Thyroid gland (tissue), 4 donors: ENCODE results near the gene NPHP4. TPM values are rescaled to one million over a fixed set of nuclear protein-coding genes. Genes with fewer than 3 reads are reported as not detected.

ENCODE experiments used
- DNase-seq, 2 donors: peaks; one replicate each; pipeline ENCODE4 v3.0.0-alpha.2; 2019
- H3K27ac ChIP-seq, 3 donors: fragments of 200-600 bp; sonication (generic); 1 replicate in 2 of 3; 2 replicates in 1 of 3; pipeline ENCODE4 v1.5.1; 2016 to 2019; ENCODE audit warnings: mild to moderate bottlenecking in 1 of 3, moderate library complexity in 1 of 3
- H3K27me3 ChIP-seq: fragments of 200-600 bp; sonication (generic); one replicate; pipeline ENCODE4 v1.5.1; 2019
- H3K36me3 ChIP-seq, 2 donors: fragments of 200-600 bp; sonication (generic); one replicate each; pipeline ENCODE4 v1.5.1; 2016 to 2019
- H3K4me1 ChIP-seq, 2 donors: fragments of 200-600 bp; sonication (generic); one replicate each; pipeline ENCODE4 v1.5.1; 2017 to 2019
- H3K4me3 ChIP-seq, 3 donors: fragments of 200-600 bp; sonication (generic); replicated peaks in 1 of 3; 1 replicate in 2 of 3; 2 replicates in 1 of 3; pipeline ENCODE4 v1.5.1; 2016; ENCODE audit warnings: mild to moderate bottlenecking in 1 of 3
- H3K9me3 ChIP-seq: fragments of 200-600 bp; sonication (generic); one replicate; pipeline ENCODE4 v1.5.1; 2017
- POLR2A ChIP-seq, 2 donors: fragments of 450-650 bp; IDR thresholded peaks; one replicate each; pipeline ENCODE4 v1.6.1; 2017; ENCODE audit warnings: antibody characterized with exemption in 2 of 2, mild to moderate bottlenecking in 2 of 2, moderate library complexity in 1 of 2
- WGBS, 2 donors: methylation state at CpG; one replicate each; pipeline ENCODE4 v1.1.5; 2017; 5-methylcytosine and 5-hydroxymethylcytosine counted together
- intact Hi-C: fragments of 100-400 bp; cut with DNase I; formaldehyde crosslinking; loops from one replicate; pipeline ENCODE4 v1.15.1; 2023
- total RNA-seq, 4 donors: library from RNA; depleted of rRNA; stranded (reverse); fragments of >200 nt; gene quantifications; one replicate each; pipeline ENCODE4 v1.2.3, GENCODE V29; 2016
- TF ChIP-seq, protein P1 (sequence below), 6 experiments: fragments of 200-600 bp in 3 of 6; fragments of 450-650 bp in 3 of 6; sonication (generic) in 3 of 6; IDR thresholded peaks; one replicate each; pipeline ENCODE4 v1.5.1; 2016 to 2019; ENCODE audit warnings: antibody characterized with exemption in 6 of 6, mild to moderate bottlenecking in 2 of 6, inconsistent platforms in 1 of 6, moderate library complexity in 1 of 6

NPHP4 gene
- total RNA-seq, 4 donors from 2014 or later: 24.3 to 48.3 (median 30.4) TPM

DNA sequence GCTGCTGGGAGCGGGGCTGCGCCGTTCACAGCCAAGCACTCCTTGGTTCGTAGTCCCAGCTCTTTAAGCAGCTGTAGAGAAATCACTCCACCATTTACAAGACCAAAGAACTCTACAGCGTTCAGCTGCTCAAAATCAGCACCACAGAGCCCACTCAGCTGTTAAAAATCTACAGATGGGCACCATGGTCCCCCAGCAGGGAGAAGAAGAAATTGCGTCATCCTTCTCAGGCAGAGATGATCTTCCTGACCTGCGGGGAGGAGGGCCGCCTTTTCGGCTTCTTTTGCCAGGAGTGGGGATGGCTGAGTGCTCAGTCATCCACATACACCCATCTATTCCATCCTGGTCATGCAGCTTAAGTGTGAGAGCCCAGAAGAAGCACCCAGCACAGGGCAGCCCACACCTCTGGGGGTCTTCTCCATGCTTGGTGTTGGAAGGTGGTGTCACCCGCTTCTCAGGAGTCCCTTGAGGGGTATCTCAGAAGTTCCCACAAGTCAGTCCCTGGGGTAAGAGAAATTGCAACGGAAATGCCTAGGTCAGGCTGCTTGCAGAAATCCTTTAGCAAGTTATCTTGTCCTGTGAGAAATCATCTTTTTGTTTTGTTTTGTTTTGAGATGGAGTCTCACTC lies 163.8 kb downstream of the NPHP4 start:
- intact Hi-C loops: no loop called here
- H3K27me3 ChIP-seq: no peaks in the 10 kb centered on the region
- WGBS, 2 donors: 38 to 47% methylated on average over 9 to 11 of the region's 11 CpGs
- peaks cover 11 to 13% of the 10 kb centered on the region in 2 donors for H3K4me1 ChIP-seq
- no peak overlapping the region for H3K4me3 ChIP-seq
- no peaks in the 10 kb centered on the region for H3K9me3 ChIP-seq
- H3K36me3 ChIP-seq: no peaks in the 10 kb centered on the region
- no peak overlapping the region for H3K27ac ChIP-seq
- TF ChIP-seq POLR2A (IDR thresholded peaks at IDR 0.05): no peak
- TF ChIP-seq, protein P1, sequence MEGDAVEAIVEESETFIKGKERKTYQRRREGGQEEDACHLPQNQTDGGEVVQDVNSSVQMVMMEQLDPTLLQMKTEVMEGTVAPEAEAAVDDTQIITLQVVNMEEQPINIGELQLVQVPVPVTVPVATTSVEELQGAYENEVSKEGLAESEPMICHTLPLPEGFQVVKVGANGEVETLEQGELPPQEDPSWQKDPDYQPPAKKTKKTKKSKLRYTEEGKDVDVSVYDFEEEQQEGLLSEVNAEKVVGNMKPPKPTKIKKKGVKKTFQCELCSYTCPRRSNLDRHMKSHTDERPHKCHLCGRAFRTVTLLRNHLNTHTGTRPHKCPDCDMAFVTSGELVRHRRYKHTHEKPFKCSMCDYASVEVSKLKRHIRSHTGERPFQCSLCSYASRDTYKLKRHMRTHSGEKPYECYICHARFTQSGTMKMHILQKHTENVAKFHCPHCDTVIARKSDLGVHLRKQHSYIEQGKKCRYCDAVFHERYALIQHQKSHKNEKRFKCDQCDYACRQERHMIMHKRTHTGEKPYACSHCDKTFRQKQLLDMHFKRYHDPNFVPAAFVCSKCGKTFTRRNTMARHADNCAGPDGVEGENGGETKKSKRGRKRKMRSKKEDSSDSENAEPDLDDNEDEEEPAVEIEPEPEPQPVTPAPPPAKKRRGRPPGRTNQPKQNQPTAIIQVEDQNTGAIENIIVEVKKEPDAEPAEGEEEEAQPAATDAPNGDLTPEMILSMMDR (IDR thresholded peaks at IDR 0.05): no peak
- peak; percentile 5 to 7 for DNase-seq

DNA sequence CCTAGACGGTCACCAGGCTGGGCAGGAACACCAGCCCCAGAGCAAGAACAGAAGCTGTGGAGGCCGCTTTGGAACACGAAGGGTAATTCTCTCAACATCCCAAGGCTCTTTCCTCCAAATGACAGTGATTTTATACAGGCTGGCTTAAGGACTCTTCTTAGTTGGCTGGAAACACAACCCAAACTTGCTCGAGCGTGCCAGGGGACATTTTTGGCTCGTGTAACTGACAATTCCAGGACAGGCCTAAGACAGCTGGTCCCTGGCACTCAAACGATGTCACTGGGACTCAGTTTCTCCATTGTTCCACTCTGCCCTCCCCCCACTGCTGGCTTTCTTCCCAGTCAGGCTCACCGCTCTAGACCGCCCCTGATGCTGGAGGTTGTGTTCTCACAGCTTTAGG lies 164.7 kb downstream of the NPHP4 start:
- DNase-seq: peak; percentile 49 to 57
- peaks cover 11 to 13% of the 10 kb centered on the region in 2 donors for H3K4me1 ChIP-seq
- H3K27me3 ChIP-seq: no peaks in the 10 kb centered on the region
- no peak overlapping the region for H3K27ac ChIP-seq
- no peaks in the 10 kb centered on the region for H3K36me3 ChIP-seq
- no peaks in the 10 kb centered on the region for H3K9me3 ChIP-seq
- H3K4me3 ChIP-seq: no peak overlapping the region
- intact Hi-C loops: no loop called here
- 44 to 50% methylated on average over 9 of the region's 9 CpGs for WGBS, 2 donors
- no peak for TF ChIP-seq POLR2A (IDR thresholded peaks at IDR 0.05)
- TF ChIP-seq, protein P1 (IDR thresholded peaks at IDR 0.05): no peak

DNA sequence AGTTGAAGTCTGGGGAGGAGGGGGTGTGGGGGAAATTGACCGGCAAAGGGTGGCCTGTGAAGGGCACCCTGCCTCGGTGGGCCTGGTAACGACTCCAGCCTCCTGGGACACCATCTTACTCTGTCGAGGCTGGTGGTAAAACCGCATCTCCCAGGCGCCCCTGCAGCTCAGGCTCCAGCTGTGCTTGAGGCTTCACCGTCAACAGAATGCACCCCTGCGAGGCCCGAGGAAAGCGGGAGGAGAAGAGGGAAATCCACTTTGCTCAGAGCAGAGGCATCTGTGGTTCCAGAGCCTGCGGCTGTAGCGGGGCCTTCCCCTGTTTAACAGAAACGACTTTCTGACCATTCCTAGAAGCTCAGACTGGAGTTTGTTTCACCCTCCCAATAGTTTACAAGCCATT lies 165.6 kb downstream of the NPHP4 start:
- 60 to 83% methylated on average over 13 of the region's 13 CpGs for WGBS, 2 donors
- intact Hi-C loops: no loop called here

DNA sequence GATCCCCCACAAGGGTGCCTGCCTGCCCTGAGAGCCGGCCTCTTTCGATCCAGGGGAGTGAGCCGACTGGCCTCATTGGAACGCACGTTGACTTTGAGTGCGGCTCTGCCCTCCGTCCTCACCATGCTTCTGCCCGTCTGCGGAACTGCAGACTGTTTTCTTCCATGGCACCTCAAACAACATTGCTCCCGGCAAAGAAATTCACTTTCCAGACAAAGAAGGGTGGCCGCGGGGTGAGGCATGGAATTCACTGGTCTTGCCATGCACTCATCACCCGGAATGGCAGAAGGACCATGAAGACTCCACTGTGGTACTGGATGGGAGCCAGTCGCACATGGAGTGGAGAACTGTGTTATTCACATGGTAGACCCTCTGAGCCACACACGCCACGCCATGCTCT lies 169.5 kb downstream of the NPHP4 start:
- H3K36me3 ChIP-seq: no peaks in the 10 kb centered on the region
- H3K4me1 ChIP-seq: peaks cover 6% of the 10 kb centered on the region in 2 donors
- no peaks in the 10 kb centered on the region for H3K27me3 ChIP-seq
- H3K4me3 ChIP-seq: no peak overlapping the region
- DNase-seq: no peak
- no peak for TF ChIP-seq POLR2A (IDR thresholded peaks at IDR 0.05)
- TF ChIP-seq, protein P1 (IDR thresholded peaks at IDR 0.05): no peak
- intact Hi-C loops: no loop called here
- no peaks in the 10 kb centered on the region for H3K9me3 ChIP-seq
- no peak overlapping the region for H3K27ac ChIP-seq
- WGBS, 2 donors: 88 to 90% methylated on average over 15 to 16 of the region's 16 CpGs

More for the DNA sequence above, 165.6 kb downstream of the NPHP4 start:
- Histone ChIP-seq H3K9me3 (no peaks in the 10 kb centered on the region), H3K4me3 (no peak overlapping the region), H3K27me3 (no peaks in the 10 kb centered on the region), H3K36me3 (no peaks in the 10 kb centered on the region), H3K4me1 (peaks cover 11 to 13% of the 10 kb centered on the region in 2 donors), H3K27ac (no peak overlapping the region)
- DNase-seq: no peak
- TF ChIP-seq POLR2A (IDR thresholded peaks at IDR 0.05): no peak

DNA sequence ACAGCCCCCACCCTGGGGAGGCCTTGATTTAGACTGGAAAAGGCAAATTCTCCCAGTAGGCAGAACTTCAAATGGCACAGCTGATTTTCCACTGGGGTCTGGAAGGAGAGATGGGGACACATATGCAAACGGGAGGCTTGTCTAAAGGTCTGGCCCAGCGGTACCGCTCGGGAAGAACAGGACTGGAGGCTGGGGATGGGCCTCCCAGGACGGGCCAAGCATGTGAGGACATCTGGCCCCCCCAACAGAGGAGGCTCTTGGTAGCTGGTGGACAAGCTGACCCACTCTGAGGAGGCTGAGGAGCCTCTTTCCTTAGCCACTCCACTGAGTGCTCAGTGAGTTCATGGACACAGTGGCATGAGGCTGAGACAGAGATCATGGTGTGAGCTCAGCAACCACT lies 170.0 kb downstream of the NPHP4 start:
- no peak for DNase-seq
- 83 to 96% methylated on average over 5 of the region's 5 CpGs for WGBS, 2 donors
- TF ChIP-seq, protein P1 (IDR thresholded peaks at IDR 0.05): no peak
- TF ChIP-seq POLR2A (IDR thresholded peaks at IDR 0.05): no peak
- H3K9me3 ChIP-seq: no peaks in the 10 kb centered on the region
- intact Hi-C loops: no loop called here
- H3K27ac ChIP-seq: no peak overlapping the region
- H3K4me1 ChIP-seq: peaks cover 1% of the 10 kb centered on the region in 2 donors
- H3K27me3 ChIP-seq: no peaks in the 10 kb centered on the region
- no peak overlapping the region for H3K4me3 ChIP-seq
- H3K36me3 ChIP-seq: no peaks in the 10 kb centered on the region
